HEK293 (cell line): ENCODE measurements around the gene GPR34.

ENCODE experiments used
- CTCF ChIA-PET: fragments of 350-600 bp; formaldehyde crosslinking; extraction: SDS; loops from one replicate; lab custom pipeline; 2021; ENCODE audit warnings: antibody characterized with exemption; lab: Yijun Ruan, JAX
- POLR2A ChIA-PET: fragments of 300-600 bp; formaldehyde crosslinking; extraction: SDS; loops from one replicate; lab custom pipeline; 2020; ENCODE audit warnings: antibody characterized with exemption, inconsistent platforms; lab: Yijun Ruan, JAX
- H3K27ac ChIP-seq: fragments of 200-500 bp; sonication (Bioruptor generic); 2 replicates; pipeline ENCODE4 v1.5.1; 2014; ENCODE audit warnings: low read depth, low read length, control low read depth, inconsistent platforms; ENCODE audit errors: extremely low read depth
- H3K36me3 ChIP-seq, 2 experiments: fragments of 200-500 bp in 1 of 2; sonication (Bioruptor generic) in 1 of 2; 1 replicate in 1 of 2; 2 replicates in 1 of 2; pipeline ENCODE4 v1.5.1; 2014 to 2017; ENCODE audit warnings: inconsistent platforms in 2 of 2, low read length in 2 of 2; ENCODE audit not compliant: control insufficient read depth in 2 of 2, insufficient read depth in 1 of 2
- H3K4me1 ChIP-seq: fragments of 200-500 bp; sonication (Bioruptor generic); 2 replicates; pipeline ENCODE4 v1.5.1; 2014; ENCODE audit warnings: mild to moderate bottlenecking, low read length, inconsistent platforms; ENCODE audit not compliant: control insufficient read depth, insufficient read depth
- H3K4me3 ChIP-seq: 2 replicates; pipeline ENCODE4 v1.5.1; 2011; ENCODE audit warnings: low read depth, mild to moderate bottlenecking, control low read depth, low read length, moderate library complexity
- H3K9me3 ChIP-seq: fragments of 200-500 bp; sonication (Bioruptor generic); 2 replicates; pipeline ENCODE4 v1.5.1; 2014; ENCODE audit warnings: low read depth, low read length, inconsistent platforms; ENCODE audit not compliant: control insufficient read depth, insufficient read depth
- IKZF3 ChIP-seq: fragments of 450-650 bp; IDR thresholded peaks from 2 replicates; pipeline ENCODE4 v1.5.0; 2018; ENCODE audit warnings: missing biosample characterization, mild to moderate bottlenecking, missing genetic modification characterization, moderate library complexity
- KLF10 ChIP-seq: fragments of 450-650 bp; IDR thresholded peaks from 2 replicates; pipeline ENCODE4 v1.5.1; 2018; ENCODE audit warnings: missing biosample characterization, mild to moderate bottlenecking, missing genetic modification characterization
- MZF1 ChIP-seq: fragments of 450-650 bp; formaldehyde crosslinking; IDR thresholded peaks from 2 replicates; pipeline ENCODE4 v1.5.1; 2017; ENCODE audit warnings: missing biosample characterization, missing genetic modification characterization, borderline replicate concordance
- REST ChIP-seq: fragments of 450-650 bp; formaldehyde crosslinking; IDR thresholded peaks from 2 replicates; pipeline ENCODE4 v1.5.1; 2016; ENCODE audit warnings: missing biosample characterization, missing genetic modification characterization
- SCRT2 ChIP-seq: fragments of 450-650 bp; formaldehyde crosslinking; IDR thresholded peaks from 2 replicates; pipeline ENCODE4 v1.5.1; 2016; ENCODE audit warnings: missing biosample characterization, missing genetic modification characterization
- SETDB1 ChIP-seq: IDR thresholded peaks from one replicate; pipeline ENCODE4 v1.6.1; 2017; ENCODE audit warnings: mild to moderate bottlenecking, low read length, moderate library complexity, mixed read lengths; ENCODE audit not compliant: insufficient read length
- WT1 ChIP-seq: fragments of 450-650 bp; formaldehyde crosslinking; IDR thresholded peaks from 2 replicates; pipeline ENCODE4 v1.5.1; 2016; ENCODE audit warnings: missing biosample characterization, missing genetic modification characterization
- ZBTB26 ChIP-seq: fragments of 450-650 bp; formaldehyde crosslinking; optimal IDR thresholded peaks from 2 replicates; pipeline ENCODE3; 2016; ENCODE audit warnings: missing biosample characterization, mild to moderate bottlenecking, missing genetic modification characterization
- ZBTB49 ChIP-seq: fragments of 450-650 bp; formaldehyde crosslinking; IDR thresholded peaks from 2 replicates; pipeline ENCODE4 v1.5.1; 2016; ENCODE audit warnings: missing biosample characterization, missing genetic modification characterization, low read depth
- ZFHX2 ChIP-seq: fragments of 450-650 bp; formaldehyde crosslinking; conservative IDR thresholded peaks from 2 replicates; pipeline ENCODE4 v1.5.1; 2016; ENCODE audit warnings: missing biosample characterization, missing genetic modification characterization
- ZNF174 ChIP-seq: fragments of 450-650 bp; formaldehyde crosslinking; IDR thresholded peaks from 2 replicates; pipeline ENCODE4 v1.5.0; 2017; ENCODE audit warnings: missing biosample characterization, mild to moderate bottlenecking, missing genetic modification characterization
- ZNF214 ChIP-seq: fragments of 450-650 bp; formaldehyde crosslinking; IDR thresholded peaks from 2 replicates; pipeline ENCODE4 v1.5.1; 2017; ENCODE audit warnings: missing biosample characterization, mild to moderate bottlenecking, missing genetic modification characterization, borderline replicate concordance
- ZNF26 ChIP-seq: fragments of 450-650 bp; formaldehyde crosslinking; IDR thresholded peaks from 2 replicates; pipeline ENCODE4 v1.5.1; 2016; ENCODE audit warnings: missing biosample characterization, missing genetic modification characterization
- ZNF266 ChIP-seq: fragments of 450-650 bp; formaldehyde crosslinking; IDR thresholded peaks from 2 replicates; pipeline ENCODE4 v1.5.1; 2016; ENCODE audit warnings: missing biosample characterization, missing genetic modification characterization, low read depth
- ZNF37A ChIP-seq: fragments of 450-650 bp; IDR thresholded peaks from 2 replicates; pipeline ENCODE4 v1.5.1; 2018; ENCODE audit warnings: missing biosample characterization, missing genetic modification characterization
- ZNF514 ChIP-seq: fragments of 450-650 bp; formaldehyde crosslinking; IDR thresholded peaks from 2 replicates; pipeline ENCODE4 v1.5.1; 2016; ENCODE audit warnings: missing biosample characterization, missing genetic modification characterization
- ZNF560 ChIP-seq: fragments of 450-650 bp; formaldehyde crosslinking; IDR thresholded peaks from 2 replicates; pipeline ENCODE4 v1.5.1; 2017; ENCODE audit warnings: missing biosample characterization, missing genetic modification characterization, borderline replicate concordance
- ZNF610 ChIP-seq: fragments of 450-650 bp; formaldehyde crosslinking; IDR thresholded peaks from 2 replicates; pipeline ENCODE4 v1.5.1; 2016; ENCODE audit warnings: missing biosample characterization, missing genetic modification characterization, borderline replicate concordance
- ZNF623 ChIP-seq: fragments of 450-650 bp; formaldehyde crosslinking; IDR thresholded peaks from 2 replicates; pipeline ENCODE4 v1.5.1; 2016; ENCODE audit warnings: missing biosample characterization, missing genetic modification characterization
- ZNF747 ChIP-seq: fragments of 450-650 bp; formaldehyde crosslinking; IDR thresholded peaks from 2 replicates; pipeline ENCODE4 v1.5.1; 2016; ENCODE audit warnings: missing biosample characterization, missing genetic modification characterization
- ZSCAN30 ChIP-seq: fragments of 450-650 bp; IDR thresholded peaks from 2 replicates; pipeline ENCODE4 v1.5.1; 2018; ENCODE audit warnings: missing biosample characterization, mild to moderate bottlenecking, missing genetic modification characterization, moderate library complexity

Gene GPR34

GRCh38 chrX:41688156-41688555 is 617 bp upstream of the GPR34 start:
- TF ChIP-seq ZNF610 (tag by site-specific recombination) (no peak), IKZF3 (tag by site-specific recombination) (no peak), REST (tag by site-specific recombination) (no peak), ZBTB49 (tag by site-specific recombination) (no peak), SETDB1 (no peak), ZNF37A (no peak), ZNF174 (tag by site-specific recombination) (no peak), ZSCAN30 (no peak), ZFHX2 (tag by site-specific recombination) (no peak), ZNF560 (tag by site-specific recombination) (no peak), ZNF266 (no peak), ZNF26 (tag by site-specific recombination) (no peak)
- ChIA-PET POLR2A (interaction anchor here (0.6 to 0.7 kb wide), 3 partner anchors 136 to 1265 kb away, joined by 3 to 4 read pairs (median 4); no protein-coding TSS in a partner anchor), CTCF (no interaction called here)
- Histone ChIP-seq H3K27ac (no peak overlapping the region), H3K36me3 (no peaks in the 10 kb centered on the region), H3K9me3 (no peaks in the 10 kb centered on the region), H3K4me3 (no peak overlapping the region), H3K4me1 (no peaks in the 10 kb centered on the region)

- Histone ChIP-seq H3K27ac (no peak overlapping the region), H3K9me3 (no peaks in the 10 kb centered on the region), H3K36me3 (no peaks in the 10 kb centered on the region), H3K4me3 (no peak overlapping the region), H3K4me1 (no peaks in the 10 kb centered on the region)
- CTCF ChIA-PET, result interaction anchor here (0.6 to 1.1 kb wide), 3 partner anchors 13 to 314 kb away, joined by 3 read pairs; no protein-coding TSS in a partner anchor
- POLR2A ChIA-PET, result interaction anchor here (0.6 kb wide), 1 partner anchor 61 kb away, joined by 4 read pairs; no protein-coding TSS in a partner anchor
- TF ChIP-seq MZF1, result no peak
- TF ChIP-seq ZNF514 (tag by site-specific recombination), result no peak
- no peak for TF ChIP-seq ZNF214
- TF ChIP-seq WT1 (tag by site-specific recombination), result no peak
- TF ChIP-seq KLF10 (tag by site-specific recombination), result no peak
- no peak for TF ChIP-seq ZNF623 (tag by site-specific recombination)
- no peak for TF ChIP-seq ZNF747 (tag by site-specific recombination)
- no peak for TF ChIP-seq ZBTB26 (tag by site-specific recombination)
- TF ChIP-seq SCRT2 (tag by site-specific recombination), result no peak
- TF ChIP-seq REST (tag by site-specific recombination), result no peak
These were observed 938 bp downstream of the GPR34 start for GRCh38 chrX:41689711-41690110.
